HL-60 (cell line): Measurements from ENCODE around the gene MCOLN1.

Experiments
- DNase-seq, 2 experiments: peaks; one replicate each; pipeline ENCODE4 v3.0.0-alpha.2; 2010 to 2020; ENCODE audit warnings: low read depth in 1 of 2, low spot score in 1 of 2
- H3K27ac ChIP-seq: fragments of 250-450 bp; sonication (Bioruptor Pico); replicated peaks from 2 replicates; pipeline ENCODE4 v1.5.1; 2020; ENCODE audit warnings: mild to moderate bottlenecking, moderate library complexity
- H3K27me3 ChIP-seq: fragments of 250-450 bp; sonication (Bioruptor Pico); 2 replicates; pipeline ENCODE4 v1.5.1; 2021; ENCODE audit warnings: mild to moderate bottlenecking, moderate library complexity; ENCODE audit not compliant: insufficient read depth, poor library complexity, severe bottlenecking
- H3K4me3 ChIP-seq: replicated peaks from 2 replicates; pipeline ENCODE4 v1.5.1; 2011; ENCODE audit warnings: mild to moderate bottlenecking, control low read depth, low read length; ENCODE audit not compliant: insufficient read depth
- GABPA ChIP-seq: IDR thresholded peaks from 2 replicates; pipeline ENCODE4 v1.6.1; 2012; ENCODE audit warnings: low read depth
- POLR2AphosphoS5 ChIP-seq: IDR thresholded peaks from 2 replicates; pipeline ENCODE4 v1.6.1; 2012; ENCODE audit warnings: low read depth
- REST ChIP-seq: IDR thresholded peaks from 2 replicates; pipeline ENCODE4 v1.6.1; 2012; ENCODE audit warnings: low read depth; ENCODE audit not compliant: insufficient replicate concordance
- SPI1 ChIP-seq: IDR thresholded peaks from 2 replicates; pipeline ENCODE4 v1.6.1; 2012; ENCODE audit warnings: low read depth, mild to moderate bottlenecking, borderline replicate concordance
- TF ChIP-seq, protein P1 (sequence below): IDR thresholded peaks from one replicate; pipeline ENCODE4 v1.5.1; 2011; ENCODE audit warnings: low read length, control low read depth, inconsistent platforms; ENCODE audit not compliant: insufficient read depth

MCOLN1 gene

DNA sequence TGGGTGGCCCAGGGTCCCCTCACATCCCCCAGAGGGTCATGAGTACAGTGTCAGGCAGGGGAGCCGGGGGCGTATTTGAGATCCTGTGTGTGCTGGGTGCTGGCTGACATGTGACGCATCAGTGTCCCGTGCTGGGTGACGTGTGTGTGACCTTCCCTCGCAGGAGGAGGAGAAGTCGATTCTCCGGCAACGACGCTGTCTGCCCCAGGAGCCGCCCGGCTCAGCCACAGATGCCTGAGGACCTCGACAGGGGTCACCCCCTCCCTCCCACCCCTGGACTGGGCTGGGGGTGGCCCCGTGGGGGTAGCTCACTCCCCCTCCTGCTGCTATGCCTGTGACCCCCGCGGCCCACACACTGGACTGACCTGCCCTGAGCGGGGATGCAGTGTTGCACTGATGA lies 38.9 kb downstream of the MCOLN1 start:
- Histone ChIP-seq H3K4me3 (no peak overlapping the region), H3K27ac (no peak overlapping the region), H3K27me3 (no peaks in the 10 kb centered on the region)
- TF ChIP-seq POLR2AphosphoS5, result no peak
- TF ChIP-seq, protein P1, sequence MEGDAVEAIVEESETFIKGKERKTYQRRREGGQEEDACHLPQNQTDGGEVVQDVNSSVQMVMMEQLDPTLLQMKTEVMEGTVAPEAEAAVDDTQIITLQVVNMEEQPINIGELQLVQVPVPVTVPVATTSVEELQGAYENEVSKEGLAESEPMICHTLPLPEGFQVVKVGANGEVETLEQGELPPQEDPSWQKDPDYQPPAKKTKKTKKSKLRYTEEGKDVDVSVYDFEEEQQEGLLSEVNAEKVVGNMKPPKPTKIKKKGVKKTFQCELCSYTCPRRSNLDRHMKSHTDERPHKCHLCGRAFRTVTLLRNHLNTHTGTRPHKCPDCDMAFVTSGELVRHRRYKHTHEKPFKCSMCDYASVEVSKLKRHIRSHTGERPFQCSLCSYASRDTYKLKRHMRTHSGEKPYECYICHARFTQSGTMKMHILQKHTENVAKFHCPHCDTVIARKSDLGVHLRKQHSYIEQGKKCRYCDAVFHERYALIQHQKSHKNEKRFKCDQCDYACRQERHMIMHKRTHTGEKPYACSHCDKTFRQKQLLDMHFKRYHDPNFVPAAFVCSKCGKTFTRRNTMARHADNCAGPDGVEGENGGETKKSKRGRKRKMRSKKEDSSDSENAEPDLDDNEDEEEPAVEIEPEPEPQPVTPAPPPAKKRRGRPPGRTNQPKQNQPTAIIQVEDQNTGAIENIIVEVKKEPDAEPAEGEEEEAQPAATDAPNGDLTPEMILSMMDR, result no peak
- no peak for TF ChIP-seq GABPA
- no peak for TF ChIP-seq REST
- TF ChIP-seq SPI1, result no peak
- no peak for DNase-seq

GRCh38 chr19:7562646-7563393 lies 40.4 kb downstream of the MCOLN1 start:
- no peak overlapping the region for H3K4me3 ChIP-seq
- no peaks in the 10 kb centered on the region for H3K27me3 ChIP-seq
- no peak for TF ChIP-seq GABPA
- peak; percentile 100 for TF ChIP-seq REST
- no peak for DNase-seq
- no peak overlapping the region for H3K27ac ChIP-seq

GRCh38 chr19:7564866-7565265 lies 42.4 kb downstream of the MCOLN1 start:
- Histone ChIP-seq H3K27ac (no peak overlapping the region), H3K4me3 (no peak overlapping the region), H3K27me3 (no peaks in the 10 kb centered on the region)
- DNase-seq, result no peak
- no peak for TF ChIP-seq GABPA

- H3K27me3 ChIP-seq, result no peaks in the 10 kb centered on the region
- DNase-seq, result no peak
- H3K27ac ChIP-seq, result no peak overlapping the region
- no peak overlapping the region for H3K4me3 ChIP-seq
- TF ChIP-seq POLR2AphosphoS5, result no peak
- TF ChIP-seq, protein P1, result no peak
- TF ChIP-seq REST, result no peak
- no peak for TF ChIP-seq SPI1
- no peak for TF ChIP-seq GABPA
These were observed 42.9 kb downstream of the MCOLN1 start for GRCh38 chr19:7565332-7565731.
